Measurements from ENCODE around the gene NHP2.

Gene NHP2

GRCh38 chr5:178174456-178174855, 20.8 kb upstream of the NHP2 start:
- no peak for DNase-seq

GRCh38 chr5:178170455-178170854, 16.8 kb upstream of the NHP2 start:
- DNase-seq = no peak

- DNase-seq = no peak
These were observed 11.9 kb upstream of the NHP2 start for GRCh38 chr5:178165581-178165980.

- peak; percentile 57 for DNase-seq
These were observed 10.4 kb upstream of the NHP2 start for GRCh38 chr5:178163772-178164735.

- no peak for DNase-seq
These were observed 8.8 kb upstream of the NHP2 start for GRCh38 chr5:178162481-178162880.

GRCh38 chr5:178160176-178160575, 6.5 kb upstream of the NHP2 start:
- DNase-seq = no peak

- no peak for DNase-seq
These were observed 1.4 kb upstream of the NHP2 start for GRCh38 chr5:178155065-178155464.

- no peak for DNase-seq
These were observed 917 bp downstream of the NHP2 start for GRCh38 chr5:178152491-178153444.

- DNase-seq = no peak
These were observed 2.5 kb downstream of the NHP2 start for GRCh38 chr5:178150977-178151734.

- DNase-seq = no peak
These were observed 4.3 kb downstream of the NHP2 start for GRCh38 chr5:178149199-178149932.

- DNase-seq = no peak
These were observed 6.3 kb downstream of the NHP2 start for GRCh38 chr5:178147406-178147805.

GRCh38 chr5:178145965-178146820, 7.5 kb downstream of the NHP2 start:
- DNase-seq = no peak

- DNase-seq = peak; percentile 25
These were observed 9.8 kb downstream of the NHP2 start for GRCh38 chr5:178143901-178144300.

- DNase-seq = no peak
These were observed 10.4 kb downstream of the NHP2 start for GRCh38 chr5:178143246-178143645.

GRCh38 chr5:178142642-178143041, 11.0 kb downstream of the NHP2 start:
- DNase-seq = no peak

- no peak for DNase-seq
These were observed 12.1 kb downstream of the NHP2 start for GRCh38 chr5:178141550-178141949.

GRCh38 chr5:178137991-178138390, 15.7 kb downstream of the NHP2 start:
- DNase-seq = no peak

GRCh38 chr5:178136990-178137389, 16.7 kb downstream of the NHP2 start:
- no peak for DNase-seq

GRCh38 chr5:178131446-178131996, 22.2 kb downstream of the NHP2 start:
- no peak for DNase-seq

GRCh38 chr5:178130576-178131445, 22.9 kb downstream of the NHP2 start, which contains the start of gene RMND5B:
RMND5B (plus strand) TSS chr5:178131014; CDS start chr5:178138120, 7,106 bp downstream.
- DNase-seq = peak; percentile 45

Measured in NCI-H446 treated with DMSO at 0.1 percent for 48 hours (cell line).